Dermis blood vessel endothelial cell (primary cell): ENCODE data around the gene LRRC43. TPM values are rescaled to one million over a fixed set of nuclear protein-coding genes. Genes with fewer than 3 reads are reported as not detected.
A peak's percentile ranks its signal among the peaks of the same experiment; 100 is the strongest.
"Not testable (repeated sequence)": the region's sequence is repeated elsewhere in the genome, so short reads cannot be mapped to it uniquely, and the experiment has no call there.

Experiments used
- DNase-seq: peaks from one replicate; pipeline ENCODE4 v3.0.0; 2010
- total RNA-seq: library from RNA; depleted of rRNA; stranded (reverse); fragments of >200 nt; gene quantifications from 2 replicates; pipeline ENCODE4 v1.2.3, GENCODE V29; 2014

Gene LRRC43
- total RNA-seq, 1 donor from 2014 or later: 0.85 TPM

DNA sequence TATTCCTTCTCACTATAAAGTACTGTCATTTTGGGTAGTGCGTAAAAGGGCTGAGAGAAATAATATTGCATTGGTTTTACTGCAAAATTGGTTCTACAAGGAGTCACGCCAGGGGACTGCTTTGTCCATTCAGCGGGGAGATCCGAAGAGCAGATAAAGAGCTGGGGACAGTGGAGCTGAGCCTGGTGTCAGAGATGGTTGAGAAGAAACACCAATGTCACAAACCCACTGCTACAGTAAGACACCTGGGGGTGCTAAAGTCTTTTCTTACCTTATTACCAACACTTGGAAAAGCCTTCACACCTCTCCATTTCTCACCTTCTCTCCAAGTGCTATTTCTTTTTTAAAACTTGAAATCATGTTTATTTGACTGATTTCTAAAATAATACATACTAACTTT is 23.0 kb upstream of the LRRC43 start:
- no peak for DNase-seq

DNA sequence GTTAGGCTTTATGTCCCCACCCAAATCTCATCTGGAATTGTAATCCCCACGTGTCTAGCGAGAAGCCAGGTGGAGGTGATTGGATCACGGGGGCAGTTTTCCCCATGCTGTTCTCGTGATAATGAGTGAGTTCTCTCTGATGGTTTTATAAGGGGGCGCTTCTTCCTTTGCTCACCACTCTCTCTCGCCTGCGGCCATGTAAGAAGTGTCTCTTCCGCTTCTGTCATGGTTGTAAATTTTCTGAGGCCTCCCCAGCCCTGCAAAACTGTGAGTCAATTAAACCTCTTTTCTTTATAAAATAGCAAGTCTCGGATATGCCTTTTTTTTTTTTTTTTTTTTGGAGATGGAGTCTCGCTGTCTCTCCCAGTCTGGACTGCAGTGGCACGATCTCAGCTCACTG is 22.2 kb upstream of the LRRC43 start:
- no peak for DNase-seq

- no peak for DNase-seq
These were observed 21.2 kb upstream of the LRRC43 start for GRCh38 chr12:122161682-122162081.

DNA sequence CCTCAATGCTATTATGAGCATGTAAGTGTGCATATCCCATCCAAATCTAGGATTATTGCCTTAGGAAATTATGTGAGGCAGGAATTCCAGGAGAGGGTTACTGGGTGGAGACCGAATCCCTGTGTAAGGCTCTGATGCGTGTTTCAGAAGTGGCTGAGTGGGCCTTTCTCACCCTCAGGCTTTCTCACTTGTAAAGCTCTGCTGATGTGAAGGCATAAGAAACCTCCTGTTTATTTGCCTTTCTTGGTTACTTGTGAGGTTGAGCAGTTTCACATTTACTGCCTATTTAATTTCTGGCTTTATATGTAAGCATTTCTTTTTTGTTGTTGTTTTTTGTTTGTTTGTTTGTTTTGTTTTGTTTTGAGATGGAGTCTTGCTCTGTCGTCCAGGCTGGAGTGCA is 19.9 kb upstream of the LRRC43 start:
- no peak for DNase-seq

DNA sequence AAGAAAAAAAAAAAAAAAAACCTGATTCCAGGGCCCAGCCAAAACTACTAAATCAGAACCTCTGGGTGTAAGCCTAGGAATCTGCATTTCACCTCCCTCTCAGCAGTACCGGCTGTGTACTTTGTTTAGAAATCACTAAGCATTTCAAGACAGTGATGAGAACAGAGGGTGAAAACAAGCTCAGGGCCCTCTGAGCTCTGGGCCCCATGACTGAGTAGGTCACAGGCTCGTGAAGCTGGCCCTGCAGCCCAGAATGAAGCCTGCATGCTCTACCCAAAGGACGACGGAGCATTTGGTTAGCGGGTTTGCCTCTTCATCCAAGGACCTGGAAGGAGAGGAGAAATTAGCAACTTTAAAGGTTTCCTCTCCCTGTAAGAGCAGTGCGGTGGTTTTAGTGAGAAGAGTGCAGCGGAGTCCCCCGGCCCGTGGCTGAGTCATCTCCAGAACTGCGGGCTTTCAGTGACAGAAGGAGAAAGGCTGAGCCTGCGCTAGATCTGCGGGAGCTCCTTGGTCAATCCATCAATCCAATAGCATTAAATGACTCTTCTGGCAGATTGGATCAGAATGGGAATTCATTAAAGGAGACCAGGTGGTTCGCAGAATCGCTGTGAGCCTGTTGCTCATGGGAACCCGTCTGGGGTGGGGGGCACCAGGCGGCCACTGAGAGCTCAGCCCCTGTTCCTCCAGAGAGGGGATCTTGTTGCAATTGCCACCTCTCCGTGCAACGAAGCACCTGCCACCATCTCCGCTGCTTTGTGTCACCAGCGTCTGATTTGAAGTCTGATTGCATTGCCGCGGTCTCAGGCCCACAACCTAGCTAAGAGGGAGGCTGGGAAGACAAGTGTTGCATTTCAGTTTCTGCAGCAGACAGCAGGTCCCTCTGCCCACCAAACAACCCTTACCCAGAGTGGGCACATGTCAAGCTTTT is 16.2 kb upstream of the LRRC43 start:
- no peak for DNase-seq

DNA sequence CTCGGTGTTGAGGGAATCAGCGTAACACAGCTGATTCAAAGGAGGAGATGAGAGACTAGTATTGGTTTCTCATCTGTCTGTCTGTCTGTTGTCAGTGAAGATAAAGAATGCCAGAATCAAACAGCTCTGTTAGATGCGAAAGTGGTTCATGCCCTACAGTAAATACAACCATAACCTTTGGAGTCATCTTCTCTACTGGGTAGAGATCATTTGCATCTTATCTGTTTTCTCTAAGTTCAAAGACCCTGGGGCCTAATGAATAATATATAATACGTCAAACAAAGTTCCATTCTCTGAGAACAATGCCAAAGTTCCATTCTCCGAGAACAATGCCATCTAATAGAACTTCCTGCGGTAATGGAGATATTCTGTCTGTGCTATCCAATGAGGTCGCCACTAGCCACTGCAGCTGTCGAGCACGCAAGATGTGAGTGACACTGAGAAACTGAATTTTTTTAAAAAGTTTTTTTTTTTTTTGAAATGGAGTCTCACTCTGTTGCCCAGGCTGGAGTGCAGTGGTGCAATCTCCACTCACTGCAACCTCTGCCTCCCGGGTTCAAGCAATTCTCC is 15.5 kb upstream of the LRRC43 start:
- peak; percentile 77 for DNase-seq

DNA sequence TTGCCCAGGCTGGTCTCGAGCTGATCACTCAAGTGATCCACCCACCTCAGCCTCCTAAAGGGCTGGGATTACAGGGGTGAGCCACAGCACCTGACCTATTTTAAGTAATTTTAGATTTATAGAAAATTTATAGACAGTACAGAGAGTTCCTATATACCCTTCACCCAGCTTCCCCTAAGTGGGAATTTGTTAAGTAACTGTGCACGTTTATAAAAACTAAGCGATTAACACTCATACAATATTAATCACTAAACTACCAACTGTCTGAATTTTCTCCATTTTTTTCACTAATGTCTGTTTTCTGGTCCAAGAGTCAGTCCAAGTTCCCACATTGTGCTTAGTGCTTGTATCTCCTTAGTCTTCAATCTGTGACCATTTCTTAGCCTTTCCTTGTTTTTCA is 14.4 kb upstream of the LRRC43 start:
- DNase-seq: no peak

DNA sequence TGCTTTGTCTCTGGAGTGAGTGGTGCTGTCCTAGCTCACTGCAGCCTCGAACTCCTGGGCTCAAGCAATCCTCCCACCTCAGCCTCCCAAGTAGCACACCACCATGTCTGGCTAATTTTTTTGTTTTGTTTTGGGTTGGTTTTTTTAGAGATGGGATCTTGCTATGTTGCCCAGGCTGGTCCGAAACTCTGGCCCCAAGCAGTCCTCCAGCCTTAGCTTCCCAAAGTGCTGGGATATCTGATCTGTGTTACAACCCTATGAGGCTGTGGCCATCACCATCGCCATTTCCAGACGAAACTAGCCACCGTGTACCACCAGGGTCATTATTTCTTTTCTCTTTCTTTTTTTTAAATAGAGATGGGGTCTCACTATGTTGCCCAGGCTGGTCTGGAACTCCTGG is 11.5 kb upstream of the LRRC43 start:
- DNase-seq: no peak

DNA sequence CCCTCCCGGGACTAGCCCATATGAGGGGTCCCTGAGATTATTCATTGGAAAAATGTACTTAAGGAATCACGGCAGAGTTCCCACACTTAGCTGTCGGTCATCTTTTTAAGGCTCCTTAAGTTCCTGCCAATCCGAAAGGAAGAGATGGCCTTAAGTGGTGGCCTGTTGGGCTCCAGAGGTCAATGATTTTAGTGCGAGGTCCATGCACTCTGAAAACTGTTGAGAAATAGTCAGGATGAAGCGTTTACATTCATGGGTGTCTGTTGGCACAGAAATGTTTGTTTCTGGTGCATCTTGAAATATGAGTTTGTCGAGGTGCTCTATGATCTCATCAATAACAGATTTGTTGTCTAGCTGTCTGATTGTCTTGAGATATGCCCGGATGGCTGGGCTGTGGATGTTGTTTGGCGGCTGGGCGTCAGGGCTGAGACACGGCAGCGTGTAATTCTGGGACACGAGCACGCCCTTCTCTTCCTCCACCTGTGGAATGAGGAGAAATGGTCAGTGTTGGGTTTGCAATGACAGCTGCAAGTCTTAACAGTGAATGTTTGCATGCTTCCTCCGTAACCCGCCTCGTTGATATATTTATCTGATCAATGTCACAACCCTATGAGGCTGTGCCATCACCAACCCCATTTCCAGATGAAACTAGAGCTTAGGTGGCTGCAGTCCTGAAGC is 10.5 kb upstream of the LRRC43 start:
- no peak for DNase-seq

- no peak for DNase-seq
These were observed 8.6 kb upstream of the LRRC43 start, which contains the start of gene IL31 for GRCh38 chr12:122174155-122174845. TSS of gene IL31 (minus strand) at chr12:122174221. CDS start at chr12:122174172, 49 bp downstream.

DNA sequence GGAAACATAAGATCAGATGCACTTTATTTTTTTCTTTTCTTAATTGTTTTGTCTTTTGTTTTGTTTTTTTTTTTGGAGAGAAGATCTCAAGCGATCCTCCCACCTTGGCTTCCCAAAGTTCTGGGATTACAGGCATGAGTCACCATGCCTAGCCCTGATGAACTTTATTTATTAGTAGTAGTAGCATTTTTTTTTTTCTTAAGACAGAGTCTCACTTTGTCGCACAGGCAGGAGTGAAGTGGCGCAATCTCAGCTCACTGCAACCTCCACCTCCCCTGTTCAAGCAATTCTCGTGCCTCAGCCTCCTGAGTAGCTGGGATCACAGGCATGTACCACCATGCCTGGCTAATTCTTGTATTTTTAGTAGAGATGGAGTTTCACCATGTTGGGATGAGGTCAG is 6.5 kb upstream of the LRRC43 start:
- not testable (repeated sequence) for DNase-seq

GRCh38 chr12:122183588-122183940 is 641 bp downstream of the LRRC43 start:
- DNase-seq: no peak

DNA sequence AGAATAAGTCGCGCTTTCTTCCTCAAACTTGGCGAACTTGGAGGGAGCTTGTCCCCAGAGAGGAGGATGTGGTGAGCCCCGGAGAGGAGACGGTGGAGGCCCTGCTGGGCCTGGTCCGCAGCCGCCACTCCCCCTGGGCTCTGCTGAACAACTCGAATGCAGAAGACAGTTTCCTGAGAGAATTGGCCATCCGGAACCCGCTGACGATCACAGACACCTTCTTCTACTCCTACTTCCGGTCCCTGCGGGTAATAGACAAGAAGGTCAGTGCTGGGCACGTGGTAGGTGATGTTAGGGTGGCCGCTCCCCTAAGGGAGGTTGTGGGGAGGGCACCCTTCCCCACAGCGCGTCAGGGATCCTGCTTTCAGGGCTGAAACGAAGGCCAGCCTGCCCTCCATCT is 1.6 kb downstream of the LRRC43 start:
- DNase-seq: no peak

DNA sequence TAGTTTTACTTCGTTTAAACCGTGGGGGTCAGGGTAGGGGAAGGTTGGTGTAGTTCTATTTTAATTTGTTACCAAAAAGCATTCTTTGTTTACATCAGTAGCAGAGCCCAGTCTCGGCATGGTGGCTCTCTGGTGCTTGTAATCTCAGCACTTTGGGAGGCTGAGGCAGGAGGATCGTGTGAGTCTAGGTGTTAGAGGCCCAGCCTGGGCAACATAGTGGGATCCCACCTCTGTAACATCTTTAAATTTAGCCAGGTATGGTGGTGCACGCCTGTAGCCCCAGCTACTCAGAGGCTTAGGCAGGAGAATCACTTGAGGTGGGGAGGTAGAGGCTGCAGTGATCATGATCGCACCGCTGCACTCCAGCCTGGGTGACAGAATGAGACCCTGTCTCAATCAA is 2.2 kb downstream of the LRRC43 start:
- DNase-seq: no peak

DNA sequence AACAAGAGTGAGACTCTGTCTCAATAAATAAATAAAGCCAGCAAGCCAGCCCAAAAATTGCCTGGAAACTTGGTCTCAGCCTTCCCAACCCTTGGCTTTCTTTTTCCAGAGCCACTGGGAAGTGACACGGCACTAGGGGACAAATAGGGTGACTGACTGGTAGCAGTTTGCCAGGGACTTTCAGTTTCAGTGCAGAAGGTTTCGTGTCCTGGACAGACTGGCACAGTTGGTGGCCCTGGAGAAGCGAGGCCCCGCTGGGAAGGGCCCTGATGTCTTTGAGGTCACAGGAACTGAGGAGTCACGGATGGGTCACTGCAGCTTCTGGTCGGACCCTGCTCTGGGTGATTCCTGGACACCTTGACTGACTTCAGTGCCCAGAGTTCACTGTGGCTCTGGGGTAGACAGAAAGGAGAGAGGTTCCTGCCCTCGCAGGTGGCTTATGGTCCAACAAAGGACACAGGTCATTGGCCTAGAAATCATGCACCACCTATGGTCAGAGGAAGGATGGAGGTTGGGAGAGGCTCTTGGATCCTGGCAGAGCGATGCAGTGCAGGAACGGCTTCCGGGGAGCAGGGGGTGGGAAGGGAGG is 2.7 kb downstream of the LRRC43 start:
- DNase-seq: no peak

DNA sequence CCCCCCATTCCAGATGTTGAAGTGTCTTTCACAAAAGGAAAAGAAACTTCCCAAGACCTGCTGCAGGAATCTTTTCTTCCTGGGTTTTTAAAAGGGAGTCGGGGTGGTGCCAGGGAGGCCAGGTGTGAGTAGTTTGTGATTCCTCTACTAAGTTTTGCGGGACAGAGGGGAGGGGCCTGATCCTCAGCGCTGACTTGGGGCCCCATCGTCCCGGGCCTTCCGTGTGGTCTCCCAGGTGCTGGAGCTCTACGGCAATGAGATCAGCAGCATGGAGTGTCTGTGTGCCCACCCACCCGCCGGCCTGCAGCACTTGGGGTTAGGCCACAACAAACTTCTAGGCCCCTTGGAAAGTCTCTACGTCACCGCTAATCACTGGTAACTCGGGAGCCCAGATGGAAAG is 4.5 kb downstream of the LRRC43 start:
- no peak for DNase-seq

DNA sequence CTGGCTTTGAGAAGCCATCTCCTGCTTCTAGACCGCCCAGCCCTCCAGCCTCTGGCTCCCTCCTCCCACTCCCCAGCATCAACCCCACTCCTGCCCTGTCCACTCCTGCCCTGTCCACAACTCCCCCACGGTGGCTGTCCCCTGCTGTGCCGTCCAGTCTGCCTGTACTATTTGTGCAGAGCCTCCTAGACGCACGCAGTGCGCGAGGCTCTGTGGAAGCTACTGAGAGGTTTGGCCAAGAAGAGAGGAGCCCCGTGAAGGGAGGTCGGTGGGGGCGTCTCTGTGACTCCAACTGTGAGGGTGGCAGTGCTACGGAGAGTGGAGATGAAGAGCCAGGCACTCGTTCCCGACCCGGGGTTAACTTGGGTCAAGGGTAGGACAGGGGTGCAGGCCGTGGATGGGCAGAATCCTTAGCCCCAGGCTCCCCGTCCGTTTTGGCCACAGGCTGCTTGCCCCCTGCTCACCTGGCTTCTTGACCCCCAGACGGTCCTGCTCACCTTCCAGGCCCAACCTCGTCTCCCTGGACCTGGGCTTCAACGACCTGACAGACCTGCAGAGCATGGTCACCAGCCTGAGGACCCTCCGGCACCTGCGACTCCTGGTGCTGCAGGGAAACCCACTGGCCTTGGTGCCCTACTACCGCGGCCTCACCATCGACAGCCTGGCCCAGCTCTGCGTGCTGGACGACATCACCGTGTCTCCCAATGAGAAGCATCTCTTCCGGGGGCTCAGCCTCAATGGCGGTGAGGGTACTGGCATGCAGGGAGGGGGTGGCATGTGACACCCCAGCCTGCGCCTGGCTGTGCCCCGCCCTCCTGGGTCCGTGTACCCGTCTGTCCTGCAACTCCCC is 6.9 kb downstream of the LRRC43 start:
- DNase-seq: no peak

GRCh38 chr12:122190842-122191668 is 8.1 kb downstream of the LRRC43 start:
- peak; percentile 88 for DNase-seq

DNA sequence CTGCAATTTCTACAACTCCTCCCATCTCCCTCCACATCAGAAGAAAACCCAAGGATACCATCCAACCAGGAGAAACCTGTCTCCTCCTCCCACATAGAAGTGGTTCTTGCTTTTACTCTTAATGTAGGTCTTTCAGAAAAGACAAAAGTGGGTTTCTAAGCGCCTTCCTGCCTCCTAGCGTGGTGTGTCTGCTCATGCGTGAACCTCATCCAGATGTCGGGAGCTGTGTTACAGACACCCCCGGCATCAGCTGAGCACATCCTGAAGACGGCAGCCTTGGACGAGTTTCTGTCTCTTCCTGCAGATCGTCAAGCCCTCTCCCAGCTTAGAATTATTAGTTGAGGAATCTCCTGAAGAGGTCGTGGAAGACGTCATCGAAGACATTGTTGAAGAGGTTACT is 9.5 kb downstream of the LRRC43 start:
- no peak for DNase-seq

GRCh38 chr12:122194804-122195203 is 11.9 kb downstream of the LRRC43 start:
- no peak for DNase-seq

- no peak for DNase-seq
These were observed 12.5 kb downstream of the LRRC43 start for GRCh38 chr12:122195405-122195804.
